Upper lobe of right lung (tissue), 1 donor: Measurements from ENCODE around the gene ZNF835. TPM values are rescaled to one million over a fixed set of nuclear protein-coding genes. Genes with fewer than 3 reads are reported as not detected.
"Not testable (repeated sequence)": the region's sequence is repeated elsewhere in the genome, so short reads cannot be mapped to it uniquely, and the experiment has no call there.

Experiments
- ATAC-seq: fragments of 200-7000 bp; cut with Tn5 transposase; one replicate; pipeline ENCODE4 v1.9.1; 2020; ENCODE audit warnings: mild to moderate bottlenecking, moderate library complexity
- DNase-seq: peaks from one replicate; pipeline ENCODE4 v3.0.0-alpha.2; 2020
- H3K27ac ChIP-seq: fragments of 200-600 bp; one replicate; pipeline ENCODE4 v1.8.0; 2022
- H3K27me3 ChIP-seq: fragments of 200-600 bp; one replicate; pipeline ENCODE4 v1.8.0; 2022; ENCODE audit warnings: mild to moderate bottlenecking
- H3K36me3 ChIP-seq: fragments of 200-600 bp; one replicate; pipeline ENCODE4 v1.8.0; 2022
- H3K4me1 ChIP-seq: fragments of 200-600 bp; one replicate; pipeline ENCODE4 v1.8.0; 2022
- H3K4me3 ChIP-seq: fragments of 200-600 bp; one replicate; pipeline ENCODE4 v1.8.0; 2022; ENCODE audit warnings: mild to moderate bottlenecking
- H3K9me3 ChIP-seq: fragments of 200-600 bp; one replicate; pipeline ENCODE4 v1.8.0; 2022
- intact Hi-C: fragments of 100-400 bp; cut with DNase I; formaldehyde crosslinking; loops from one replicate; pipeline ENCODE4 v1.11.0; 2022
- total RNA-seq: library from RNA; stranded (reverse); fragmentation: NEBNext Ultra II Directional; extraction: Animal tissue kit (Norgen Biotek cat#: 25700); gene quantifications from one replicate; pipeline ENCODE4 v1.2.1, GENCODE V29; 2021
- TF ChIP-seq, protein P1 (sequence below): fragments of 200-600 bp; IDR thresholded peaks from one replicate; pipeline ENCODE4 v1.8.0; 2022; ENCODE audit warnings: antibody characterized with exemption
- donor health status: DM: no; HTN: yes; CAD: no; lungs with severe emphysema.

The ZNF835 gene
- total RNA-seq, 1 donor from 2014 or later: 3.0 TPM

GRCh38 chr19:56689198-56689597 lies 17.6 kb upstream of the ZNF835 start:
- Histone ChIP-seq H3K27ac (no peak overlapping the region), H3K27me3 (no peaks in the 10 kb centered on the region), H3K36me3 (no peaks in the 10 kb centered on the region), H3K4me3 (no peak overlapping the region), H3K9me3 (no peaks in the 10 kb centered on the region), H3K4me1 (no peaks in the 10 kb centered on the region)
- DNase-seq: no peak
- TF ChIP-seq, protein P1, sequence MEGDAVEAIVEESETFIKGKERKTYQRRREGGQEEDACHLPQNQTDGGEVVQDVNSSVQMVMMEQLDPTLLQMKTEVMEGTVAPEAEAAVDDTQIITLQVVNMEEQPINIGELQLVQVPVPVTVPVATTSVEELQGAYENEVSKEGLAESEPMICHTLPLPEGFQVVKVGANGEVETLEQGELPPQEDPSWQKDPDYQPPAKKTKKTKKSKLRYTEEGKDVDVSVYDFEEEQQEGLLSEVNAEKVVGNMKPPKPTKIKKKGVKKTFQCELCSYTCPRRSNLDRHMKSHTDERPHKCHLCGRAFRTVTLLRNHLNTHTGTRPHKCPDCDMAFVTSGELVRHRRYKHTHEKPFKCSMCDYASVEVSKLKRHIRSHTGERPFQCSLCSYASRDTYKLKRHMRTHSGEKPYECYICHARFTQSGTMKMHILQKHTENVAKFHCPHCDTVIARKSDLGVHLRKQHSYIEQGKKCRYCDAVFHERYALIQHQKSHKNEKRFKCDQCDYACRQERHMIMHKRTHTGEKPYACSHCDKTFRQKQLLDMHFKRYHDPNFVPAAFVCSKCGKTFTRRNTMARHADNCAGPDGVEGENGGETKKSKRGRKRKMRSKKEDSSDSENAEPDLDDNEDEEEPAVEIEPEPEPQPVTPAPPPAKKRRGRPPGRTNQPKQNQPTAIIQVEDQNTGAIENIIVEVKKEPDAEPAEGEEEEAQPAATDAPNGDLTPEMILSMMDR: no peak
- ATAC-seq: no peak
- intact Hi-C loops: no loop called here

GRCh38 chr19:56687031-56687430 lies 15.5 kb upstream of the ZNF835 start:
- DNase-seq: no peak
- no peaks in the 10 kb centered on the region for H3K4me1 ChIP-seq
- H3K4me3 ChIP-seq: no peak overlapping the region
- ATAC-seq: no peak
- no peaks in the 10 kb centered on the region for H3K36me3 ChIP-seq
- no peak overlapping the region for H3K27ac ChIP-seq
- H3K9me3 ChIP-seq: no peaks in the 10 kb centered on the region
- intact Hi-C loops: no loop called here
- no peaks in the 10 kb centered on the region for H3K27me3 ChIP-seq
- TF ChIP-seq, protein P1: no peak

DNA sequence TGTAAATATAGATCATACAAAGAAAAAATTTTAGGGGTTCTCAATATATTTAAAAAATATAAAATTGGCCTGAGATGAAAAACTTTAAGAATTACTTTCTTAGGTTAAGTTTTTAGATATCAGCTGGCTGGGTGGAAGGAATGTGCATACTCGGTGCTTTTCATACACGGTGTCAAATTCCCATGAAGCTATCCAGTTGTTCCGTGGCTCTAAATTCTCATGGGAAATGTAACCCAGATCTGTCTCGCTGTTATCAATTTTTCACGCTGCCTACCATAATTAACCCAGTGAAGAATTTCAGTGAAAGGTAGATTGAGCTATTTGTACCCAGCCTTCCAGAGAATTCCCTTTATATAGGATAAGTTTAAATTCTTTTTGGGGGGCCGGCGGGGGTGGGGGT lies 11.6 kb upstream of the ZNF835 start:
- ATAC-seq (no peak), DNase-seq (no peak)
- Histone ChIP-seq H3K4me1 (no peaks in the 10 kb centered on the region), H3K27me3 (no peaks in the 10 kb centered on the region), H3K4me3 (no peak overlapping the region), H3K9me3 (no peaks in the 10 kb centered on the region), H3K36me3 (no peaks in the 10 kb centered on the region), H3K27ac (no peak overlapping the region)
- intact Hi-C loops: no loop called here
- TF ChIP-seq, protein P1: no peak

DNA sequence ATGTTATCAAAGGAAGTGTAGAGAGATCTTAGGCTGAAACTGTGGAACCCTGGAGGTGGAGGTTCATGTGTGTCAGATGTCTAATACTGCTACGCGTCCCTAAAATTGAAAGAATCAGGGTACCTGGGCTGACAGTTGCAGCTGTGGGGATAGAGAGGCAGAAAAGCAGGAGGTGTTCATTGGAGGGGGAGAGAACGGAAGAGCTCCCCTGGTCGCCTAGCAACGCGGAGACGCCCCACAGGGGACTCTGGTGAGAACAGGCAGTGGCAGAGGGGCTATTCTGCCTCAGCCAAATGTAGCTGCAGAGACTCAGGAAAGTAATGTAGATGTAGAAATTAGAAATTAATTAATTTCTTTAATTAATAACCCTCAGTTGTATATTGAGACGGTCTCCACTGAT lies 10.1 kb upstream of the ZNF835 start:
- no peaks in the 10 kb centered on the region for H3K27me3 ChIP-seq
- DNase-seq: no peak
- H3K36me3 ChIP-seq: no peaks in the 10 kb centered on the region
- no peak overlapping the region for H3K27ac ChIP-seq
- no peak for ATAC-seq
- TF ChIP-seq, protein P1: no peak
- no peaks in the 10 kb centered on the region for H3K4me1 ChIP-seq
- intact Hi-C loops: no loop called here
- H3K9me3 ChIP-seq: no peaks in the 10 kb centered on the region
- H3K4me3 ChIP-seq: no peak overlapping the region

- Histone ChIP-seq H3K4me1 (no peaks in the 10 kb centered on the region), H3K4me3 (no peak overlapping the region), H3K27ac (no peak overlapping the region), H3K27me3 (no peaks in the 10 kb centered on the region), H3K9me3 (no peaks in the 10 kb centered on the region), H3K36me3 (no peaks in the 10 kb centered on the region)
- intact Hi-C loops: no loop called here
- TF ChIP-seq, protein P1: no peak
- no peak for DNase-seq
- ATAC-seq: no peak
These were observed 6.6 kb upstream of the ZNF835 start for GRCh38 chr19:56678205-56678604.

DNA sequence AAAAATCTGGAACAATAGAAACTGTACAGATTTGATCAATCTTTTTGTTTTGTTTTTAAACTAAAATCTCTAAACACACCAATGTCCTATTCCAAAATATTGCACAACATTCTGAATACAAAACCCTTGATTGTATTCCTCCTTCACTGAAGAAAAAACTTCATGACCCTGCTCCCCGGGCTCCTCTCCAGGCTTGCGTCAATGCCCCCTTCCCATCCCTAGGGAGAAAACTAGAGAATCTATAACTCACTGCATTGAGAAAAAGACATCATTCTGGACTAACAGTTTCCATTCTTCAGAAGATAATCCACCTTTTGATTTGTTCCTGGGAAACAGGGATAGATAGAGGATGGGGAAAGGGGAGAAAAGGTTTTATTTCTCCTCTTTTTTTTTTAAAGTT lies 1.1 kb upstream of the ZNF835 start:
- intact Hi-C loops, H3K9me3 ChIP-seq, ATAC-seq, H3K27me3 ChIP-seq, H3K27ac ChIP-seq, H3K4me1 ChIP-seq, H3K36me3 ChIP-seq, H3K4me3 ChIP-seq, DNase-seq: not testable (repeated sequence)
